ENCODE measurements around the gene SNX10.
"Not testable (repeated sequence)": the region's sequence is repeated elsewhere in the genome, so short reads cannot be mapped to it uniquely, and the experiment has no call there.

Gene SNX10

GRCh38 chr7:26286157-26286556 is 5.5 kb upstream of the SNX10 start:
- no peak for DNase-seq (ENCODE audit: extremely low spot score)
- ChIA-PET CTCF (no interaction called here), POLR2A (no interaction called here)
- TF ChIP-seq NFRKB (IDR thresholded peaks at IDR 0.05) (no peak), FOXA1 (IDR thresholded peaks at IDR 0.05) (no peak), CTBP1 (IDR thresholded peaks at IDR 0.05; ENCODE audit: borderline replicate concordance) (no peak), HDGF (IDR thresholded peaks at IDR 0.05; ENCODE audit: borderline replicate concordance) (no peak), PKNOX1 (IDR thresholded peaks at IDR 0.05) (no peak), ZNF384 (IDR thresholded peaks at IDR 0.05) (no peak), FOXK2 (IDR thresholded peaks at IDR 0.05) (no peak), TARDBP (IDR thresholded peaks at IDR 0.05) (no peak), SP1 (IDR thresholded peaks at IDR 0.05) (no peak)

GRCh38 chr7:26288126-26288525 is 3.5 kb upstream of the SNX10 start:
- CTCF ChIA-PET; POLR2A ChIA-PET; DNase-seq (ENCODE audit: extremely low spot score): not testable (repeated sequence)

- CTCF ChIA-PET: interaction anchor here (0.5 kb wide), 1 partner anchor 111 kb away, joined by 7 read pairs; no protein-coding TSS in a partner anchor
- POLR2A ChIA-PET: interaction anchor here (1.0 to 1.3 kb wide), 2 partner anchors 91 to 93 kb away, joined by 4 read pairs; partner anchors contain the start of gene HNRNPA2B1
- no peak for DNase-seq (ENCODE audit: extremely low spot score)
- no peak for TF ChIP-seq CTBP1 (IDR thresholded peaks at IDR 0.05; ENCODE audit: borderline replicate concordance)
- TF ChIP-seq FOXK2 (IDR thresholded peaks at IDR 0.05): no peak
- TF ChIP-seq FOXM1 (IDR thresholded peaks at IDR 0.05; ENCODE audit: borderline replicate concordance): no peak
Observed at GRCh38 chr7:26291251-26291650, 411 bp upstream of the SNX10 start.

- TF ChIP-seq SUZ12 (IDR thresholded peaks at IDR 0.05): no peak
- no peak for TF ChIP-seq NFRKB (IDR thresholded peaks at IDR 0.05)
- TF ChIP-seq FOXA1 (IDR thresholded peaks at IDR 0.05): no peak
- no peak for TF ChIP-seq TARDBP (IDR thresholded peaks at IDR 0.05)
- no peak for TF ChIP-seq HDGF (IDR thresholded peaks at IDR 0.05; ENCODE audit: borderline replicate concordance)
- TF ChIP-seq PKNOX1 (IDR thresholded peaks at IDR 0.05): no peak
- no peak for TF ChIP-seq L3MBTL2 (conservative IDR thresholded peaks at IDR 0.05)
- no peak for TF ChIP-seq CTBP1 (IDR thresholded peaks at IDR 0.05; ENCODE audit: borderline replicate concordance)
- no peak for TF ChIP-seq BHLHE40 (IDR thresholded peaks at IDR 0.05; ENCODE audit: borderline replicate concordance)
- no peak for TF ChIP-seq ARNT (IDR thresholded peaks at IDR 0.05)
- TF ChIP-seq LEF1 (IDR thresholded peaks at IDR 0.05; ENCODE audit: borderline replicate concordance): no peak
- no peak for TF ChIP-seq ELF4 (IDR thresholded peaks at IDR 0.05)
- no peak for TF ChIP-seq ZNF384 (IDR thresholded peaks at IDR 0.05)
- TF ChIP-seq FOXK2 (IDR thresholded peaks at IDR 0.05): no peak
- TF ChIP-seq FOXM1 (IDR thresholded peaks at IDR 0.05; ENCODE audit: borderline replicate concordance): no peak
- no peak for TF ChIP-seq SP1 (IDR thresholded peaks at IDR 0.05)
- no peak for DNase-seq (ENCODE audit: extremely low spot score)
- CTCF ChIA-PET: no interaction called here
- POLR2A ChIA-PET: interaction anchor here (1.0 kb wide), 1 partner anchor 11 kb away, joined by 3 read pairs; no protein-coding TSS in a partner anchor
Observed at GRCh38 chr7:26292768-26293560, 1.3 kb downstream of the SNX10 start.

GRCh38 chr7:26293569-26294308 is 2.1 kb downstream of the SNX10 start:
- POLR2A ChIA-PET: interaction anchor here (1.0 kb wide), 1 partner anchor 10 kb away, joined by 3 read pairs; no protein-coding TSS in a partner anchor
- no peak for TF ChIP-seq HDGF (IDR thresholded peaks at IDR 0.05; ENCODE audit: borderline replicate concordance)
- no peak for TF ChIP-seq ELF4 (IDR thresholded peaks at IDR 0.05)
- no peak for TF ChIP-seq ARNT (IDR thresholded peaks at IDR 0.05)
- TF ChIP-seq BHLHE40 (IDR thresholded peaks at IDR 0.05; ENCODE audit: borderline replicate concordance): no peak
- no peak for TF ChIP-seq L3MBTL2 (conservative IDR thresholded peaks at IDR 0.05)
- no peak for TF ChIP-seq FOXK2 (IDR thresholded peaks at IDR 0.05)
- TF ChIP-seq FOXA1 (IDR thresholded peaks at IDR 0.05): no peak
- TF ChIP-seq ZNF384 (IDR thresholded peaks at IDR 0.05): no peak
- TF ChIP-seq FOXM1 (IDR thresholded peaks at IDR 0.05; ENCODE audit: borderline replicate concordance): no peak
- TF ChIP-seq TARDBP (IDR thresholded peaks at IDR 0.05): no peak
- no peak for TF ChIP-seq LEF1 (IDR thresholded peaks at IDR 0.05; ENCODE audit: borderline replicate concordance)
- no peak for TF ChIP-seq CTBP1 (IDR thresholded peaks at IDR 0.05; ENCODE audit: borderline replicate concordance)
- TF ChIP-seq NFRKB (IDR thresholded peaks at IDR 0.05): no peak
- TF ChIP-seq SP1 (IDR thresholded peaks at IDR 0.05): no peak
- no peak for TF ChIP-seq SUZ12 (IDR thresholded peaks at IDR 0.05)
- TF ChIP-seq PKNOX1 (IDR thresholded peaks at IDR 0.05): no peak
- DNase-seq (ENCODE audit: extremely low spot score): no peak
- CTCF ChIA-PET: no interaction called here

- DNase-seq (ENCODE audit: extremely low spot score): no peak
- CTCF ChIA-PET: no interaction called here
- TF ChIP-seq FOXA1 (IDR thresholded peaks at IDR 0.05) (no peak), SP1 (IDR thresholded peaks at IDR 0.05) (no peak), ELF4 (IDR thresholded peaks at IDR 0.05) (no peak), ZNF384 (IDR thresholded peaks at IDR 0.05) (no peak), BHLHE40 (IDR thresholded peaks at IDR 0.05; ENCODE audit: borderline replicate concordance) (no peak), SUZ12 (IDR thresholded peaks at IDR 0.05) (no peak), CTBP1 (IDR thresholded peaks at IDR 0.05; ENCODE audit: borderline replicate concordance) (no peak), TARDBP (IDR thresholded peaks at IDR 0.05) (no peak), FOXM1 (IDR thresholded peaks at IDR 0.05; ENCODE audit: borderline replicate concordance) (no peak), HDGF (IDR thresholded peaks at IDR 0.05; ENCODE audit: borderline replicate concordance) (no peak), PKNOX1 (IDR thresholded peaks at IDR 0.05) (no peak), FOXK2 (IDR thresholded peaks at IDR 0.05) (no peak), LEF1 (IDR thresholded peaks at IDR 0.05; ENCODE audit: borderline replicate concordance) (no peak), NFRKB (IDR thresholded peaks at IDR 0.05) (no peak), ARNT (IDR thresholded peaks at IDR 0.05) (no peak), L3MBTL2 (conservative IDR thresholded peaks at IDR 0.05) (no peak)
- POLR2A ChIA-PET: no interaction called here
Observed at GRCh38 chr7:26295015-26295414, 3.4 kb downstream of the SNX10 start.

Measured in HEK293T (cell line).